ENCODE measurements around the gene RBM33.

Gene RBM33

GRCh38 chr7:155765458-155765857, 121.0 kb downstream of the RBM33 start:
- DNase-seq (ENCODE audit: low read depth in 1 of 2, low spot score in 1 of 2) = no peak

GRCh38 chr7:155766386-155766785, 121.9 kb downstream of the RBM33 start:
- no peak for DNase-seq (ENCODE audit: low read depth in 1 of 2, low spot score in 1 of 2)

- no peak for DNase-seq (ENCODE audit: low read depth in 1 of 2, low spot score in 1 of 2)
Measured at GRCh38 chr7:155766966-155767916, 122.8 kb downstream of the RBM33 start.

- DNase-seq (ENCODE audit: low read depth in 1 of 2, low spot score in 1 of 2) = no peak
Measured at GRCh38 chr7:155769701-155770100, 125.2 kb downstream of the RBM33 start.

GRCh38 chr7:155770241-155770640, 125.8 kb downstream of the RBM33 start:
- no peak for DNase-seq (ENCODE audit: low read depth in 1 of 2, low spot score in 1 of 2)

- DNase-seq (ENCODE audit: low read depth in 1 of 2, low spot score in 1 of 2) = no peak
Measured at GRCh38 chr7:155773531-155773930, 129.1 kb downstream of the RBM33 start.

- DNase-seq (ENCODE audit: low read depth in 1 of 2, low spot score in 1 of 2) = no peak
Measured at GRCh38 chr7:155774947-155775346, 130.5 kb downstream of the RBM33 start.

GRCh38 chr7:155775691-155776090, 131.2 kb downstream of the RBM33 start:
- DNase-seq (ENCODE audit: low read depth in 1 of 2, low spot score in 1 of 2) = no peak

- no peak for DNase-seq (ENCODE audit: low read depth in 1 of 2, low spot score in 1 of 2)
Measured at GRCh38 chr7:155776606-155777005, 132.1 kb downstream of the RBM33 start.

GRCh38 chr7:155778349-155778748, 133.9 kb downstream of the RBM33 start:
- no peak for DNase-seq (ENCODE audit: low read depth in 1 of 2, low spot score in 1 of 2)

GRCh38 chr7:155780884-155781283, 136.4 kb downstream of the RBM33 start:
- DNase-seq (ENCODE audit: low read depth in 1 of 2, low spot score in 1 of 2) = no peak

GRCh38 chr7:155781433-155781832, 137.0 kb downstream of the RBM33 start:
- no peak for DNase-seq (ENCODE audit: low read depth in 1 of 2, low spot score in 1 of 2)

- DNase-seq (ENCODE audit: low read depth in 1 of 2, low spot score in 1 of 2) = no peak
Measured at GRCh38 chr7:155782466-155782865, 138.0 kb downstream of the RBM33 start.

- no peak for DNase-seq (ENCODE audit: low read depth in 1 of 2, low spot score in 1 of 2)
Measured at GRCh38 chr7:155785536-155785935, 141.1 kb downstream of the RBM33 start.

GRCh38 chr7:155786491-155786890, 142.0 kb downstream of the RBM33 start:
- no peak for DNase-seq (ENCODE audit: low read depth in 1 of 2, low spot score in 1 of 2)

- no peak for DNase-seq (ENCODE audit: low read depth in 1 of 2, low spot score in 1 of 2)
Measured at GRCh38 chr7:155787171-155787851, 142.8 kb downstream of the RBM33 start.

GRCh38 chr7:155788616-155789000, 144.1 kb downstream of the RBM33 start:
- no peak for DNase-seq (ENCODE audit: low read depth in 1 of 2, low spot score in 1 of 2)

- no peak for DNase-seq (ENCODE audit: low read depth in 1 of 2, low spot score in 1 of 2)
Measured at GRCh38 chr7:155789001-155789725, 144.7 kb downstream of the RBM33 start.

GRCh38 chr7:155790666-155791065, 146.2 kb downstream of the RBM33 start:
- no peak for DNase-seq (ENCODE audit: low read depth in 1 of 2, low spot score in 1 of 2)

- no peak for DNase-seq (ENCODE audit: low read depth in 1 of 2, low spot score in 1 of 2)
Measured at GRCh38 chr7:155791214-155791737, 146.8 kb downstream of the RBM33 start.

- no peak for DNase-seq (ENCODE audit: low read depth in 1 of 2, low spot score in 1 of 2)
Measured at GRCh38 chr7:155791836-155792235, 147.4 kb downstream of the RBM33 start.

Measured in activated T-helper 1 cell treated with anti-CD3 and anti-CD28 coated beads, Interleukin-2, amount 50 U/mL, for 16 hours (primary cell).